Esophagus squamous epithelium (tissue), 4 donors: ENCODE measurements around the gene CALHM6.
"Not testable (repeated sequence)": the region's sequence is repeated elsewhere in the genome, so short reads cannot be mapped to it uniquely, and the experiment has no call there.

Experiments used
- CTCF ChIP-seq, 6 experiments: fragments of 450-650 bp in 4 of 6; fragments of 200-600 bp in 2 of 6; sonication (generic) in 2 of 6; IDR thresholded peaks; one replicate each; pipeline ENCODE4 v1.5.1; 2016 to 2019; ENCODE audit warnings: antibody characterized with exemption in 6 of 6, mild to moderate bottlenecking in 4 of 6, moderate library complexity in 4 of 6
- POLR2A ChIP-seq, 4 donors: fragments of 450-650 bp; IDR thresholded peaks; one replicate each; pipeline ENCODE4 v1.6.1; 2017; ENCODE audit warnings: antibody characterized with exemption in 4 of 4, mild to moderate bottlenecking in 4 of 4, moderate library complexity in 3 of 4

DNA sequence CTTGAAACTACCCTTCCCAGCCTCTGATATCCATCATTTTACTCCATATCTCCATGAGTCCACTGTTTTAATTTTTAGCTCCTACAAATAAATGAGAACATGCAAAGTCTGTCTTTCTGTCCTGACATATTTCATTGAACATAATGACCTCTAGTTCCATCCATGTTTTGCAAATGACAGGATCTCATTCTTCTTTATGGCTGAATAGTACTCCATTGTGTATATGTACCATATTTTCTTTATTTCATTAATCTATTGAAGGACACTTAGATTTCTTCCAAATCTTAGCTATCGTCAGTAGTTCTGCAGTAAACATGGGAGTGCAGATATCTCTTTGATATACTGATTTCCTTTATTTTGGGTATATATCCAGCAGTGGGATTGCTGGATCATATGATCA, 34.0 kb downstream of the CALHM6 start:
- not testable (repeated sequence) for TF ChIP-seq CTCF, POLR2A (IDR thresholded peaks at IDR 0.05)
